ENCODE results near the gene GPSM3.

DNA sequence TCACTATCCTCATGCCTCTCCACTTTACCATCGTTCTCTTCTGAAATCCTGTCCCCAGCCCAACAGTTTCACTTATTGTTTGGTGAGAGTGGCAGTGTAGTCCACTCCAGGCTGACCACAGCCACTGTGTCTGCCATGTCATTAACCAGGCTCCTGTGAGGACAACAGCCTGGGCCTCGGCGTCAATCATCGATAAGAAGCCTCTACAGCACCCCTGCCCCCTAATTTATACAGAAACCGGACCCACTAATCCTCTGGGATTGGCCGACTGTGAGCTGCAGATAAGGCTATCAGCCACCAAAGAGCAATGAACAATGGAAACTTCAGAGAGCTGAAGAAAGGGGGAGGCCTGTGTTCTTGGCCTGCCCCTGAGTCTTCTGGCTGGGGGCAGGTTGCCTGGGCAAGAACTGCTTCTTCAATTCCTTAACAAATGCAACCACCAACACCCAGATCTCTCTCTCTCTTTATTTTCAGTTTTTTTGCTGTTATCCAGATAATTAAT, 24.6 kb downstream of the GPSM3 start:
- TF ChIP-seq POLR2A (IDR thresholded peaks at IDR 0.05) (no peak), EP300 (IDR thresholded peaks at IDR 0.05) (no peak), CTCF (IDR thresholded peaks at IDR 0.05) (no peak), POLR2AphosphoS5 (IDR thresholded peaks at IDR 0.05) (no peak)
